A673 (cell line): ENCODE data around the gene G3BP2. TPM values are rescaled to one million over a fixed set of nuclear protein-coding genes. Genes with fewer than 3 reads are reported as not detected.

ENCODE experiments used
- BruUV-seq: library from RNA; stranded (reverse); fragments of 400-500 nt; replicated peaks from 2 replicates; lab custom pipeline; 2021; lab: Mats Ljungman, UMichigan
- CTCF ChIA-PET: fragments of 300-600 bp; sonication (Branson Sonifier 250); formaldehyde crosslinking; loops from one replicate; lab custom pipeline; 2022; ENCODE audit warnings: antibody characterized with exemption; lab: Charles Lee
- POLR2A ChIA-PET: fragments of 300-600 bp; sonication (Branson Sonifier 250); formaldehyde crosslinking; loops from one replicate; lab custom pipeline; 2022; ENCODE audit warnings: antibody characterized with exemption; ENCODE audit not compliant: low non-redundant PET; lab: Charles Lee
- DNase-seq: peaks from one replicate; pipeline ENCODE4 v3.0.0-alpha.2; 2015; ENCODE audit warnings: low spot score
- H3K27ac ChIP-seq: fragments of 200-600 bp; sonication (generic); 2 replicates; pipeline ENCODE4 v1.5.1; 2016; ENCODE audit warnings: mixed run types, low read depth, mild to moderate bottlenecking, mixed read lengths, antibody characterized with exemption, low read length; ENCODE audit not compliant: poor library complexity, severe bottlenecking
- H3K27me3 ChIP-seq: fragments of 200-600 bp; sonication (generic); replicated peaks from 2 replicates; pipeline ENCODE4 v1.6.1; 2017; ENCODE audit warnings: mixed run types, low read depth, mild to moderate bottlenecking, mixed read lengths, antibody characterized with exemption, low read length; ENCODE audit not compliant: insufficient read depth, poor library complexity
- H3K36me3 ChIP-seq: fragments of 200-600 bp; sonication (generic); 2 replicates; pipeline ENCODE4 v1.6.1; 2016; ENCODE audit warnings: mixed run types, mild to moderate bottlenecking, mixed read lengths, antibody characterized with exemption, low read length; ENCODE audit not compliant: insufficient read depth, poor library complexity, severe bottlenecking
- H3K4me1 ChIP-seq: fragments of 200-600 bp; sonication (generic); 2 replicates; pipeline ENCODE4 v1.6.1; 2017; ENCODE audit warnings: mixed run types, mild to moderate bottlenecking, mixed read lengths, antibody characterized with exemption, low read length; ENCODE audit not compliant: insufficient read depth, poor library complexity, severe bottlenecking
- H3K4me3 ChIP-seq: fragments of 200-600 bp; sonication (generic); 2 replicates; pipeline ENCODE4 v1.5.1; 2016; ENCODE audit warnings: low read depth, mixed run types, mild to moderate bottlenecking, mixed read lengths, low read length; ENCODE audit not compliant: poor library complexity, severe bottlenecking
- H3K9me3 ChIP-seq: fragments of 200-600 bp; sonication (generic); 2 replicates; pipeline ENCODE4 v1.6.1; 2016; ENCODE audit warnings: mixed run types, low read depth, mild to moderate bottlenecking, mixed read lengths, antibody characterized with exemption, low read length; ENCODE audit not compliant: poor library complexity, severe bottlenecking
- CTCF ChIP-seq: fragments of 300-800, 200-600 bp; sonication (generic); conservative IDR thresholded peaks from 2 replicates; pipeline ENCODE4 v1.5.1; 2017; ENCODE audit warnings: low read depth, mild to moderate bottlenecking, antibody characterized with exemption, low read length, moderate library complexity, mixed read lengths
- EZH2 ChIP-seq: fragments of 200-600 bp; sonication (generic); IDR thresholded peaks from 2 replicates; pipeline ENCODE4 v1.6.1; 2017; ENCODE audit warnings: borderline replicate concordance, low read depth, mild to moderate bottlenecking, mixed read lengths, antibody characterized with exemption, low read length; ENCODE audit not compliant: poor library complexity, severe bottlenecking
- intact Hi-C: fragments of 100-400 bp; cut with micrococcal nuclease; formaldehyde crosslinking; loops from one replicate; pipeline ENCODE4 v1.10.0; 2022; ENCODE audit not compliant: unreplicated experiment
- total RNA-seq: library from RNA; stranded (reverse); gene quantifications from 2 replicates; pipeline ENCODE4 v1.2.3, GENCODE V29; 2021

Gene G3BP2
- total RNA-seq, 1 experiment from 2014 or later, result 124 TPM

- Histone ChIP-seq H3K4me1 (peaks cover 10% of the 10 kb centered on the region), H3K27ac (no peak overlapping the region), H3K4me3 (no peak overlapping the region), H3K9me3 (no peaks in the 10 kb centered on the region), H3K27me3 (no peaks in the 10 kb centered on the region), H3K36me3 (peaks cover 15% of the 10 kb centered on the region)
- no peak for TF ChIP-seq CTCF
- no peak for TF ChIP-seq EZH2
- DNase-seq, result no peak
- POLR2A ChIA-PET, result no interaction called here
- no TSS peak for BruUV-seq
- intact Hi-C loops, result no loop called here
- CTCF ChIA-PET, result no interaction called here
Observed at GRCh38 chr4:75662626-75663025, 10.6 kb downstream of the G3BP2 start.

DNA sequence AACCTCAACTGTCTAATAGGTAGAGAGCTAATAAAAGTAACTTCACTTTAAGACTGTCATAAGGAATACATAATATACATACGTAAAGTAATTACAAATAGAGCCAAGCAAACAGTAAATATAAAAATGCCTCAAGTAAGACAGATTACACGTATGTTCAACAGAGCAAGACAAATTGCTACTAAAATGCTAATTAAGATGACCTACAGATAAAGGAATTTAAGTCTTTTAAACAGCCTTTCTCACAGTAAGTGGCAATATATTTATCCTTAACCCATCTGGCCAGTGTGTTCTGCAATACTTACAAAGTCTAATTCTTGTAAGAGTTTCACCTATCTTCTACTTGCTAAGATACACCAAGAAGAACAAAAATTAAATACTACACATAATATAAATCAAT lies 12.7 kb downstream of the G3BP2 start:
- Histone ChIP-seq H3K4me1 (peaks cover 10% of the 10 kb centered on the region), H3K4me3 (no peak overlapping the region), H3K27ac (no peak overlapping the region), H3K27me3 (no peaks in the 10 kb centered on the region), H3K36me3 (peaks cover 23% of the 10 kb centered on the region), H3K9me3 (no peaks in the 10 kb centered on the region)
- no TSS peak for BruUV-seq
- intact Hi-C loops, result no loop called here
- no peak for TF ChIP-seq EZH2
- no peak for DNase-seq
- ChIA-PET CTCF (no interaction called here), POLR2A (no interaction called here)

- H3K4me3 ChIP-seq, result no peak overlapping the region
- peaks cover 10% of the 10 kb centered on the region for H3K4me1 ChIP-seq
- BruUV-seq, result no TSS peak
- no peaks in the 10 kb centered on the region for H3K9me3 ChIP-seq
- intact Hi-C loops, result no loop called here
- peaks cover 30% of the 10 kb centered on the region for H3K36me3 ChIP-seq
- TF ChIP-seq EZH2 (no peak), CTCF (no peak)
- CTCF ChIA-PET, result no interaction called here
- no peaks in the 10 kb centered on the region for H3K27me3 ChIP-seq
- no peak overlapping the region for H3K27ac ChIP-seq
- no peak for DNase-seq
- POLR2A ChIA-PET, result no interaction called here
Observed at GRCh38 chr4:75659512-75660031, 13.6 kb downstream of the G3BP2 start.

DNA sequence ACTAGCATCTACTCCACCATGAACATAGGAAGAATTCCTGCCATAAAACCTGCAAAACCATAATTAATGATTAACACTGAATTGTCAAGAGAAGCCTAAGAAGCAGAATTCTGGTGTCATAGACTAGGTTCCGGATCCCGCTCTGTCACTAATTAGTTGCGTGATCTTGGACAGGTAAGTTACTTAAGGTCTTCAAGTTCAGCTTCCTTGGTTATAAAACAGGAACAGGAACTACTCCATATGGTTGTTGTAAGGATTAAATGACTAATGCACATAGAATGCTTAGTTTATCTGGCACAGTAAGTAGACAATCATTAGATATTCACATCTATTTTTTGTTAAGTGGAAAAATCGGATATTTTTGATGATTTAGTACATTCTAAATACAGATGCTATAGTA lies 14.3 kb downstream of the G3BP2 start:
- H3K4me3 ChIP-seq, result no peak overlapping the region
- BruUV-seq, result no TSS peak
- peaks cover 10% of the 10 kb centered on the region for H3K4me1 ChIP-seq
- no peaks in the 10 kb centered on the region for H3K9me3 ChIP-seq
- intact Hi-C loops, result no loop called here
- TF ChIP-seq CTCF (no peak), EZH2 (no peak)
- no peak overlapping the region for H3K27ac ChIP-seq
- no peaks in the 10 kb centered on the region for H3K27me3 ChIP-seq
- H3K36me3 ChIP-seq, result peaks cover 35% of the 10 kb centered on the region
- ChIA-PET POLR2A (no interaction called here), CTCF (no interaction called here)
- DNase-seq, result no peak
